CD4-positive, alpha-beta memory T cell (primary cell): ENCODE results near the gene PLXNA4. TPM values are rescaled to one million over a fixed set of nuclear protein-coding genes. Genes with fewer than 3 reads are reported as not detected.

Source experiments
- CTCF ChIA-PET: fragments of 350-600 bp; sonication (Branson Sonifier 250); formaldehyde crosslinking; loops from one replicate; lab custom pipeline; 2021; ENCODE audit warnings: inconsistent platforms; ENCODE audit not compliant: partially characterized antibody; lab: Charles Lee
- POLR2A ChIA-PET: fragments of 350-600 bp; sonication (Branson Sonifier 250); formaldehyde crosslinking; loops from one replicate; lab custom pipeline; 2021; ENCODE audit not compliant: partially characterized antibody; lab: Charles Lee
- DNase-seq, 5 donors: peaks; one replicate each; pipeline versions ENCODE4 v3.0.0 to v3.0.0-alpha.2; 2020 to 2022; ENCODE audit warnings: mixed read lengths in 1 of 5
- H3K27ac ChIP-seq: one replicate; pipeline ENCODE4 v1.7.0; 2013; ENCODE audit warnings: low read depth, low read length
- H3K27me3 ChIP-seq: 2 replicates; pipeline ENCODE4 v1.7.0; 2013; ENCODE audit warnings: mild to moderate bottlenecking, low read length, moderate library complexity; ENCODE audit not compliant: insufficient read depth
- H3K36me3 ChIP-seq: 2 replicates; pipeline ENCODE4 v1.7.0; 2013; ENCODE audit warnings: mild to moderate bottlenecking, low read length, moderate library complexity; ENCODE audit not compliant: insufficient read depth
- H3K4me1 ChIP-seq: 2 replicates; pipeline ENCODE4 v1.7.0; 2013; ENCODE audit warnings: mild to moderate bottlenecking, low read length, moderate library complexity; ENCODE audit not compliant: insufficient read depth
- H3K4me3 ChIP-seq, 2 donors: one replicate each; pipeline ENCODE4 v1.7.0; 2013; ENCODE audit warnings: low read length in 2 of 2, mild to moderate bottlenecking in 1 of 2
- H3K9me3 ChIP-seq, 2 donors: one replicate each; pipeline ENCODE4 v1.7.0; 2013; ENCODE audit warnings: low read length in 2 of 2, control low read depth in 1 of 2; ENCODE audit not compliant: control insufficient read depth in 1 of 2
- H3K27ac Mint-ChIP-seq, 7 donors: one replicate each; pipeline ENCODE4 v1.8.0; 2020 to 2021; ENCODE audit warnings: mixed read lengths in 7 of 7, mild to moderate bottlenecking in 6 of 7, inconsistent platforms in 3 of 7, moderate library complexity in 3 of 7
- H3K27me3 Mint-ChIP-seq, 2 donors: one replicate each; pipeline ENCODE4 v1.8.0; 2020 to 2021; ENCODE audit warnings: mixed read lengths in 2 of 2
- H3K36me3 Mint-ChIP-seq, 2 donors: one replicate each; pipeline ENCODE4 v1.8.0; 2020 to 2021; ENCODE audit warnings: mixed read lengths in 2 of 2, inconsistent platforms in 1 of 2, mild to moderate bottlenecking in 1 of 2
- H3K4me1 Mint-ChIP-seq, 4 donors: one replicate each; pipeline ENCODE4 v1.8.0; 2020 to 2021; ENCODE audit warnings: mixed read lengths in 4 of 4, mild to moderate bottlenecking in 1 of 4
- H3K4me3 Mint-ChIP-seq, 8 donors: one replicate each; pipeline ENCODE4 v1.8.0; 2020 to 2021; ENCODE audit warnings: mixed read lengths in 8 of 8, mild to moderate bottlenecking in 7 of 8, moderate library complexity in 6 of 8, inconsistent platforms in 3 of 8
- H3K9me3 Mint-ChIP-seq, 8 donors: one replicate each; pipeline ENCODE4 v1.8.0; 2020 to 2021; ENCODE audit warnings: mixed read lengths in 8 of 8, mild to moderate bottlenecking in 5 of 8, inconsistent platforms in 3 of 8, moderate library complexity in 1 of 8
- intact Hi-C: fragments of 100-400 bp; cut with micrococcal nuclease; formaldehyde crosslinking; loops from one replicate; pipeline ENCODE4 v1.15.1; 2023
- polyA plus RNA-seq, 2 donors: library from polyadenylated mRNA; unstranded; fragments of 300-500 nt; fragmentation: Illumina TruSeq; gene quantifications; one replicate each; pipeline ENCODE4 v1.2.3, GENCODE V29; 2021
- total RNA-seq, 2 experiments: library from RNA; stranded (reverse); gene quantifications; one replicate each; pipeline ENCODE4 v1.2.3, GENCODE V29; 2021

The PLXNA4 gene
- total and polyA plus RNA-seq, 4 experiments from 2014 or later: 0.06 to 0.94 (median 0.58) TPM

DNA sequence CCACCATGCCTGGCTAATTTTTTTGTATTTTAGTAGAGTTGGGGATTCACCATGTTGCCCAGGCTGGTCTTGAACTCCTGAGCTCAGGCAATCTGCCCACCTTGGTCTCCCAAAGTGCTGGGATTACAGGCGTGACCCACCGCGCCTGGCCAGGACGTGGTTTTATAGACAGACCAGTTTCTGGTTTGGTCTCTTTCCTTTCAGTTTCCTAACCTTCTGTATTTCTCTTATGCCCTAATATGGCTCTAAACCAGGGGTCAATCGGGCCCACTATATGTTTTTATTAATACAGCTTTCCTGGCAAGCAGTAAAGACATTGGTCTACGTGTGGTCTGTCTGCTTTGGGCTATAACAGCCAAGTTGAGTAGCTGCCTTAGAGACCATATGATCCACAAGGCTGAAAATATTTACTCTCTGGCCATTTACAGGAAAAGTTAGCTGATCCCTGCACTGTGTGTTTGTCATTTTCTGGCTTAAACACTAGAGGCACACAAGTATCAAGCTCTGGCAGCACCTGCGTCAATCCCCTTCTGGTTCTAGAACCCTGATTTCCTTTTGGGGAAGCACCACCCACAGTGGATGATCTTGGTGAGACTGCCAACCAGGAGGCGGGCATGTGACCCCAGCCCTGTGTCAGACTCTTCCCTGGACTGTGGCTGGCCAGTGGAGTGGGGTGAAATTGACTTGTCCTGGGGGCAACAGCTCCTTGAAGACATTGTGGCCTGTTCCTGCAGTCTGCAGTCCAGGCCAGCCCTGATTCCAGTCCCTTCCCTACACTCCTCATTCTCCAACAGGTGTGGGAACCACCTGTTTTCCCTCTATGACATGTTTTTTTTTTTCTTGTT lies 497.2 kb downstream of the PLXNA4 start:
- no peak overlapping the region for H3K4me3 ChIP-seq
- intact Hi-C loops: no loop called here
- H3K27ac ChIP-seq: no peak overlapping the region
- no peaks in the 10 kb centered on the region for H3K27me3 ChIP-seq
- Mint-ChIP-seq H3K9me3 (peaks cover 0 to 1% (median 0%) of the 10 kb centered on the region in 8 donors), H3K4me3 (no peak overlapping the region), H3K4me1 (no peaks in the 10 kb centered on the region), H3K27me3 (peaks cover 4 to 8% of the 10 kb centered on the region in 2 donors), H3K27ac (no peak overlapping the region), H3K36me3 (no peaks in the 10 kb centered on the region)
- no peak for DNase-seq
- CTCF ChIA-PET: no interaction called here
- no peaks in the 10 kb centered on the region for H3K9me3 ChIP-seq
- no peaks in the 10 kb centered on the region for H3K4me1 ChIP-seq
- POLR2A ChIA-PET: no interaction called here
- H3K36me3 ChIP-seq: no peaks in the 10 kb centered on the region

DNA sequence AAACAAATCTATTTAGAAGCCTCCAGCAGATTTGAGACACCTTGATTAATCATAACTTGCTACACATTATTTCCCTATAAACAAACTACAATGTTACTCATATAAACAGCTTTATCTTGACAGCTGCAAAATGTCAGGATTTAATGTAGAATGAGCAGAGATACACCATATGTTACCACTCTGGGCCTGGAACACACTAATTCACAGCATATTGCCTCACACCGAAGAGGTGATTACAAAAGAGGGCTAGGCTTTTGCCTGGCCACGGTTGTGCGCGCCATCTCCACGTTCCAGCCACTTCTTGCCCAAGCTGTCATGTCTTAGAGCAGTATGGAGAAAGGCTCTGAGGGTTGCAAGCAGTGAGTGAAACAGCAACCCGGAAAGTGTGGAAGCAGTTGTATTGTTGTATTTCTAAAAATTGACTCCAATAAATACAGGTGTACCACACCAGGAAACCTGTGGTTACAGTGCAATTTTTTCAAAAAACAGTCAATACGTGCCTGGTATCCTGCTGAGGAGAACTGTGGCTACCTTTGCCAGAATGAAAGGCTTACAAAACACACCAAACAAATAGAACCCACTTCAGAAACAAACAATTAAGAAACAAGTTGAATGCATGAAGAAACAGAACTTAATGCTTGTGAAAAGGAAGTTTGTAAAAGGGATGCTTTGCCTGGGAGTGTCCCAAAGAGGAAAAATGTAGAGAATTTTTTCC lies 498.1 kb downstream of the PLXNA4 start:
- Histone ChIP-seq H3K9me3 (no peaks in the 10 kb centered on the region), H3K4me1 (no peaks in the 10 kb centered on the region), H3K4me3 (no peak overlapping the region), H3K27ac (no peak overlapping the region), H3K27me3 (no peaks in the 10 kb centered on the region), H3K36me3 (no peaks in the 10 kb centered on the region)
- no peak overlapping the region for H3K27ac Mint-ChIP-seq
- no peaks in the 10 kb centered on the region for H3K36me3 Mint-ChIP-seq
- H3K27me3 Mint-ChIP-seq: peaks cover 3 to 7% of the 10 kb centered on the region in 2 donors
- H3K4me3 Mint-ChIP-seq: no peak overlapping the region
- no peak for DNase-seq
- ChIA-PET POLR2A (no interaction called here), CTCF (no interaction called here)
- no peaks in the 10 kb centered on the region for H3K9me3 Mint-ChIP-seq
- no peaks in the 10 kb centered on the region for H3K4me1 Mint-ChIP-seq
- intact Hi-C loops: no loop called here

DNA sequence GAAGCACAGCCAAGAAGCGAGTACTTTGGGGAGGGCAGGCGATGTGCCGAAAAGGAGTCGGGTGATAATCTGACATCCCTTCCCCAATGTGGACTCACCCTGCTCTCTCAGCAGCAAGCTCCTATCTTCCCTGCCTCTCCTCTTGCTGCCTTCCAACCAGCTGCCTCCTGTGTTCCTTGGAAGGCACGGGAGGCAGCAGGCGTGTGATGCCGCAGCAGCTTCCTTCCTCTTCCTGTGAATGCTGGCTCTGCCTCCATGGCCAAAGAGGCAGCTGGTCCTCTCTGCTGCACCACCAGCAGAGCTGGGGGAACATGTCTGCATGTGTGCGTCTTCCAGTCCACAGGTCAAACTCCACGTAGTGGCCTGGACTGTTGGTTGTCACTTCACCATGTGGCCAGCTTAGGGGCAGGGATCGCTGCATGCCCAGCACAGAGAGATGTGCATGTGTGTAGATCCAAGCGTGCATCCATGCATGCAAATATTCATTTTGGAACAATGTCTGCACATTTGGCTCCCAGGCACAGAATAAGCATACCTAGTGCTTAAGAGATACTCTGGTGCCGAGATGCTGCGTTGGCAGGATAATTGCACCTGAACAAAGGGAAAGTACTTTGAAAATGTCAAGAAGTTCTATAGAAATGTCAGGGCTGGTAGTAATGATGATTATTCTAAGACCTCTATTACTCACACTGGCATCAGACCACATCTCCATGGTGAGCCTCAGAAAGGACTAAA lies 499.8 kb downstream of the PLXNA4 start:
- Mint-ChIP-seq H3K36me3 (no peaks in the 10 kb centered on the region), H3K9me3 (no peaks in the 10 kb centered on the region), H3K4me3 (no peak overlapping the region), H3K27me3 (peaks cover 3 to 7% of the 10 kb centered on the region in 2 donors), H3K27ac (no peak overlapping the region), H3K4me1 (no peaks in the 10 kb centered on the region)
- no peak for DNase-seq
- no peaks in the 10 kb centered on the region for H3K9me3 ChIP-seq
- intact Hi-C loops: no loop called here
- H3K27me3 ChIP-seq: no peaks in the 10 kb centered on the region
- no peaks in the 10 kb centered on the region for H3K36me3 ChIP-seq
- no peaks in the 10 kb centered on the region for H3K4me1 ChIP-seq
- POLR2A ChIA-PET: no interaction called here
- no peak overlapping the region for H3K4me3 ChIP-seq
- CTCF ChIA-PET: interaction anchor here (0.8 kb wide), 1 partner anchor 34 kb away, joined by 3 read pairs; no protein-coding TSS in a partner anchor
- H3K27ac ChIP-seq: no peak overlapping the region

DNA sequence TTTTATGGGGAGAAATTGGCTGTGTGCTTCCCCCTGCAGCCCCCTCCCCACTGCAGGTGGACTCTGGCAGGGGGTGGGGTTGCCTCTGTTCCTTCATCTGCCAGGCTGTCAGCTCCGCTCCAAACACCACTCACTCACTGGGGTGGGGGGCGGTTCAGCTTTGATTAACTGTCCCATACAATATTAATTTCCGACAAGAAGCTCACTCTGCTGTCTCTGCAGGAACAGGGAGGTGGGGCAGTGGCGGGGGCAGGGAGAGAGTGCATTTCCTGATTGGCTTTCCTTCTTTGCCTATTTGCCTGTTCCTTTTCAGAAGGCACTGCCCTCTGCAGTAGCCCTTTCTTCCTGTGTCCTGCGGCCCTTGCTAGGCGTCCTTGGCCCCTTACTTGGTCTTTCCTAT lies 500.8 kb downstream of the PLXNA4 start:
- CTCF ChIA-PET: interaction anchor here (0.8 kb wide), 1 partner anchor 34 kb away, joined by 3 read pairs; no protein-coding TSS in a partner anchor
- Mint-ChIP-seq H3K36me3 (no peaks in the 10 kb centered on the region), H3K4me3 (no peak overlapping the region), H3K27me3 (peaks cover 2 to 5% of the 10 kb centered on the region in 2 donors), H3K27ac (no peak overlapping the region), H3K4me1 (no peaks in the 10 kb centered on the region), H3K9me3 (peaks cover 0 to 4% (median 0%) of the 10 kb centered on the region in 8 donors)
- no peak for DNase-seq
- Histone ChIP-seq H3K4me1 (no peaks in the 10 kb centered on the region), H3K4me3 (no peak overlapping the region), H3K36me3 (no peaks in the 10 kb centered on the region), H3K9me3 (no peaks in the 10 kb centered on the region), H3K27me3 (no peaks in the 10 kb centered on the region), H3K27ac (no peak overlapping the region)
- intact Hi-C loops: no loop called here
- POLR2A ChIA-PET: no interaction called here

DNA sequence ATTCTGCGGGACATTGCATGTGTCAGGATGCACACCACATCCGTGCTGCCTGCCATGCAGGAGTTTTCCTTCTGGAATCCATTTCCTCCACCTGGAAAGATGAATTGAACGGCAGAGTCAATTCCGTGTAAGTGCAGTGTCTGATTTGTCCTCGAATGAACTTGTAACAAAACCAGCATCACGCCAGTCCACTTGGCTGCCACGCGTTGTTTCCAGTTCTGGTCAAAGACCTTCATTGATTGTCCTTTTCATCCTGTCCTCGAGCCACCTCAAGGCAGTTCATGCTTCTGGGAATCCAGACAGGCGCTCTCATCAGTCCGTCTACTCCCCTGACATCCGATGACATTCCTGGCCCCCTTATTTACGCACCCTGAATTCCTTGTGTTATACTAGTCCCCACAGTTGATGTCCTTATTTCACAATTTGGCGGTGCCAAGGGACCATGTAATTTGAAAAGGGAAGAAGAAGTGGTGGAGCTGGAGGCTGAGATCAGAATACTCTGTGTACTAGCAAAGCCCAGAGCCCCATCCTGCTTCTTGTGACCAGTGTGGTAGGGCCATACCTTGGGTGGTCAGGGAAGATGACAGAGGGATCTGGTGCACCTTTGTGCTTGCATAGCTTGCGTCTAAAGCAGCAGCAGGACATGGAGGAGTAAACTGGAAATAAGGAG lies 502.2 kb downstream of the PLXNA4 start:
- Histone ChIP-seq H3K4me1 (no peaks in the 10 kb centered on the region), H3K27ac (no peak overlapping the region), H3K4me3 (no peak overlapping the region), H3K9me3 (no peaks in the 10 kb centered on the region), H3K27me3 (no peaks in the 10 kb centered on the region), H3K36me3 (no peaks in the 10 kb centered on the region)
- DNase-seq: no peak
- H3K36me3 Mint-ChIP-seq: no peaks in the 10 kb centered on the region
- no peaks in the 10 kb centered on the region for H3K4me1 Mint-ChIP-seq
- H3K4me3 Mint-ChIP-seq: no peak overlapping the region
- H3K27me3 Mint-ChIP-seq: no peaks in the 10 kb centered on the region
- ChIA-PET POLR2A (no interaction called here), CTCF (no interaction called here)
- intact Hi-C loops: no loop called here
- H3K27ac Mint-ChIP-seq: no peak overlapping the region
- H3K9me3 Mint-ChIP-seq: peaks cover 0 to 4% (median 0%) of the 10 kb centered on the region in 8 donors
